Brain microvascular endothelial cell (primary cell): Measurements from ENCODE around the gene RSPH4A.

Experiments
- DNase-seq: peaks from one replicate; pipeline ENCODE4 v3.0.0-alpha.2; 2020
- H3K27ac ChIP-seq: fragments of 250-450 bp; sonication (Bioruptor Pico); 2 replicates; pipeline ENCODE4 v1.5.1; 2020; ENCODE audit warnings: mild to moderate bottlenecking, moderate library complexity
- H3K27me3 ChIP-seq: fragments of 250-450 bp; sonication (Bioruptor Pico); replicated peaks from 2 replicates; pipeline ENCODE4 v1.5.1; 2020; ENCODE audit warnings: mild to moderate bottlenecking
- H3K36me3 ChIP-seq: fragments of 250-450 bp; sonication (Bioruptor Pico); replicated peaks from 2 replicates; pipeline ENCODE4 v1.5.1; 2020; ENCODE audit warnings: mild to moderate bottlenecking
- H3K4me3 ChIP-seq: 2 replicates; pipeline ENCODE4 v1.5.1; 2011; ENCODE audit warnings: low read depth, mild to moderate bottlenecking, control low read depth, low read length, moderate library complexity
- in situ Hi-C: cut with HindIII; loops from 2 replicates; pipeline ENCODE4 v1.10.0; 2017; ENCODE audit warnings: low sequenced_read_pairs, low pct_ligation_motif_present
- TF ChIP-seq, protein P1 (sequence below): IDR thresholded peaks from 2 replicates; pipeline ENCODE4 v1.5.1; 2011; ENCODE audit warnings: low read depth, mild to moderate bottlenecking, moderate library complexity, low read length, control low read depth, inconsistent platforms; ENCODE audit errors: missing control alignments

The RSPH4A gene

GRCh38 chr6:116631379-116631990, 15.2 kb downstream of the RSPH4A start:
- Histone ChIP-seq H3K4me3 (no peak overlapping the region), H3K36me3 (peaks cover 2% of the 10 kb centered on the region), H3K27me3 (no peaks in the 10 kb centered on the region), H3K27ac (no peak overlapping the region)
- TF ChIP-seq, protein P1, sequence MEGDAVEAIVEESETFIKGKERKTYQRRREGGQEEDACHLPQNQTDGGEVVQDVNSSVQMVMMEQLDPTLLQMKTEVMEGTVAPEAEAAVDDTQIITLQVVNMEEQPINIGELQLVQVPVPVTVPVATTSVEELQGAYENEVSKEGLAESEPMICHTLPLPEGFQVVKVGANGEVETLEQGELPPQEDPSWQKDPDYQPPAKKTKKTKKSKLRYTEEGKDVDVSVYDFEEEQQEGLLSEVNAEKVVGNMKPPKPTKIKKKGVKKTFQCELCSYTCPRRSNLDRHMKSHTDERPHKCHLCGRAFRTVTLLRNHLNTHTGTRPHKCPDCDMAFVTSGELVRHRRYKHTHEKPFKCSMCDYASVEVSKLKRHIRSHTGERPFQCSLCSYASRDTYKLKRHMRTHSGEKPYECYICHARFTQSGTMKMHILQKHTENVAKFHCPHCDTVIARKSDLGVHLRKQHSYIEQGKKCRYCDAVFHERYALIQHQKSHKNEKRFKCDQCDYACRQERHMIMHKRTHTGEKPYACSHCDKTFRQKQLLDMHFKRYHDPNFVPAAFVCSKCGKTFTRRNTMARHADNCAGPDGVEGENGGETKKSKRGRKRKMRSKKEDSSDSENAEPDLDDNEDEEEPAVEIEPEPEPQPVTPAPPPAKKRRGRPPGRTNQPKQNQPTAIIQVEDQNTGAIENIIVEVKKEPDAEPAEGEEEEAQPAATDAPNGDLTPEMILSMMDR = no peak
- in situ Hi-C loops = no loop called here
- DNase-seq = no peak

DNA sequence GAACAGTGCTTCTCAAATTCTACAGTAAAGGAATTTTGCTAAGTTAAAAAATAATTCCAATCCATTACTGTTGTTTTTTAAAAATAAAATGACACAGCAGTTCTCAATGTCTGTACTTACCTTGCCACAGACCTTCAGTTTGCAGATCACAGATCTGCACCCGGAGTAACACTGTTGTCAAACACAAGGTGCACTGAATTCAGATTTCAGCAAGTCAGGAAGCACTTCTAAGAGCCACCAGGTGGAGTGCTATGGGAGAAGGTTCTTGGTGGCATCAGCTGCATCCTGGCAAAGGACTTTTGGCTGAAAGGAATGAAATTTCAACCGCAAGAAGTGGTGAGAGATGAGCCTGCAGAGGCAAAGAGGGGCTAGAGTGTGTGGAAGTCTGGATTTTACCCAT, 17.4 kb downstream of the RSPH4A start:
- in situ Hi-C loops = no loop called here
- Histone ChIP-seq H3K36me3 (peaks cover 2% of the 10 kb centered on the region), H3K27me3 (no peaks in the 10 kb centered on the region), H3K4me3 (no peak overlapping the region), H3K27ac (no peak overlapping the region)
- TF ChIP-seq, protein P1 = peak; percentile 55
- no peak for DNase-seq

- DNase-seq = peak; percentile 25
- no peak overlapping the region for H3K4me3 ChIP-seq
- peaks cover 2% of the 10 kb centered on the region for H3K36me3 ChIP-seq
- no peak overlapping the region for H3K27ac ChIP-seq
- no peaks in the 10 kb centered on the region for H3K27me3 ChIP-seq
- TF ChIP-seq, protein P1 = no peak
- in situ Hi-C loops = no loop called here
These were observed 31.9 kb downstream of the RSPH4A start for GRCh38 chr6:116648156-116648555.

GRCh38 chr6:116649129-116649528, 32.9 kb downstream of the RSPH4A start:
- in situ Hi-C loops = no loop called here
- TF ChIP-seq, protein P1 = no peak

GRCh38 chr6:116651916-116652315, 35.6 kb downstream of the RSPH4A start:
- H3K27ac ChIP-seq = no peak overlapping the region
- DNase-seq = no peak
- in situ Hi-C loops = no loop called here
- peaks cover 2% of the 10 kb centered on the region for H3K36me3 ChIP-seq
- H3K27me3 ChIP-seq = no peaks in the 10 kb centered on the region
- TF ChIP-seq, protein P1 = no peak
- H3K4me3 ChIP-seq = no peak overlapping the region

More at GRCh38 chr6:116649129-116649528, 32.9 kb downstream of the RSPH4A start:
- Histone ChIP-seq H3K27me3 (no peaks in the 10 kb centered on the region), H3K36me3 (peaks cover 2% of the 10 kb centered on the region), H3K4me3 (no peak overlapping the region), H3K27ac (no peak overlapping the region)
- no peak for DNase-seq

DNA sequence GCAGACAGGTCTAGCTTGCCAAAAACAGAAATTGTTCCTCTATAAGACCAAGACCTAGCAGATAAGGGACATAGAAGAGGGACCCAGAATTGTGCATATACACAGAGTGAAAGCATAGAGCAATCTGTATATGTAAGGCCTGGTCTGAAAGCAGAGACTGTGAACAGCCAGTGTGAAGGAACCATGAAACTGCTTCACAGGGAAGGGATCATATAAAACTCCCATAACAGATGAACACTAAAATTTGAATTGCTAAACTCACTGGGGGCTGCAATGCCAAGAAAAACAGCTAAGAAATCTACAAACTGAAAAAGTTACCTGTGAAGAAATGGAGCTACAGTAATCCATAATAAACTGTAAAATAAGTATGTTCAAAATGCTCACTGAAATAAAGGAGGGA, 45.3 kb downstream of the RSPH4A start:
- TF ChIP-seq, protein P1 = no peak
- Histone ChIP-seq H3K27me3 (no peaks in the 10 kb centered on the region), H3K27ac (no peak overlapping the region), H3K36me3 (no peaks in the 10 kb centered on the region), H3K4me3 (no peak overlapping the region)
- DNase-seq = no peak
- in situ Hi-C loops = no loop called here
